ENCODE data around the gene GNB1L. TPM values are rescaled to one million over a fixed set of nuclear protein-coding genes. Genes with fewer than 3 reads are reported as not detected.

GNB1L gene
- total and polyA plus RNA-seq, 9 of the 15 experiments (the other 6 are each of a cell fraction or from before 2014, with no cell fraction given): 0.56 to 50.5 (median 10.2) TPM

DNA sequence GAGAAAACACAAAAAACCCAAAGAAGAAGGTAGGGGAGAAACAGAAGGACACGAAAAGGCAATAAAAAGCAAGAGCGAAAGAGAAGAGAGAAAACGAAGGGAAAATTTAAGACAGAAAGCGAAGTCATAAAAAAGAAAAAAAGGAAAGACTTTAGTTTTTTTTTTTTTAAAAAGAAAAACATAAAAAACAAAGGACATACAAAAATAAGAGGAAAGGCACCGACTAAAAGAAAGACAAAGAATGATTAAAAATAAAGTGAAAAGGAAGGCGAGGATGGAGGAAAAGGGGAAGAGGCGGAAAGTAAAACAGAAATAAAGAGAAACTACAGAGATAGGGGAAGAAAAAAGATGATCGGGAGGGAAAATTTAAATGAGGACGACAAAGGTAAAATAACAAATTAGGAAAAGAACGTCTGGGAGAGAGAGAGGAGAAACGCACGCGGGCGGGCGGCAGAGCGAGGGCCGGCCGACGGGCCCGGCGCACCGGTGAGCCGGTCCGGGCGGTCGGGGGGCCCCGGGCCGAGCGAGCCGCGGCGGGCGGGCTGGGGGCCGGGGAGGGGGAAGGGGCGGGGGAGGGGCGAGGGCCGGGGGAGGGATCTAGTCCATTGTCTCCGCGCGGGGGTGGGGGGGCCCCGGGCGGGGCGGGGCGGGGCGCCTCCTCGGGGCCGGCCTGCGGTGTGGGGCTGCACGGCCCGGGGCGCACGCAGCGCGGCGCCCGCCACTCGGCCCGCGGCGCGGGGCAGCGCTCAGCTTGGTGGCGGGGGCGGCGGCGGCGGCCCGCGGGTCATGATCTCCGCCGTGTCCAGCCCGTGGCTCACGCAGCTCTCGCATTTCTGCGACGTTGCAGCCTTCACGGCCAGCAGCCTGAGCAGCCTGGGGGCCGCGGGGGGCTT is 94.4 kb downstream of the GNB1L start, which contains the start of gene TBX1 (continued):
- TF ChIP-seq HMGN3 (IDR thresholded peaks at IDR 0.05; ENCODE audit: borderline replicate concordance, extremely low read depth, insufficient read length, low read depth, low read length): peak; percentile 27
- no peak for TF ChIP-seq TGIF2 (CRISPR knock-in tag; IDR thresholded peaks at IDR 0.05)
- peak; percentile 72 for TF ChIP-seq POLR2G (IDR thresholded peaks at IDR 0.05; ENCODE audit: low read depth, low read length)
- no peak for TF ChIP-seq TEAD4 (IDR thresholded peaks at IDR 0.05; ENCODE audit: low read length)
- TF ChIP-seq TEAD4 (CRISPR knock-in tag; IDR thresholded peaks at IDR 0.05; ENCODE audit: borderline replicate concordance): no peak
- TF ChIP-seq, protein P1, sequence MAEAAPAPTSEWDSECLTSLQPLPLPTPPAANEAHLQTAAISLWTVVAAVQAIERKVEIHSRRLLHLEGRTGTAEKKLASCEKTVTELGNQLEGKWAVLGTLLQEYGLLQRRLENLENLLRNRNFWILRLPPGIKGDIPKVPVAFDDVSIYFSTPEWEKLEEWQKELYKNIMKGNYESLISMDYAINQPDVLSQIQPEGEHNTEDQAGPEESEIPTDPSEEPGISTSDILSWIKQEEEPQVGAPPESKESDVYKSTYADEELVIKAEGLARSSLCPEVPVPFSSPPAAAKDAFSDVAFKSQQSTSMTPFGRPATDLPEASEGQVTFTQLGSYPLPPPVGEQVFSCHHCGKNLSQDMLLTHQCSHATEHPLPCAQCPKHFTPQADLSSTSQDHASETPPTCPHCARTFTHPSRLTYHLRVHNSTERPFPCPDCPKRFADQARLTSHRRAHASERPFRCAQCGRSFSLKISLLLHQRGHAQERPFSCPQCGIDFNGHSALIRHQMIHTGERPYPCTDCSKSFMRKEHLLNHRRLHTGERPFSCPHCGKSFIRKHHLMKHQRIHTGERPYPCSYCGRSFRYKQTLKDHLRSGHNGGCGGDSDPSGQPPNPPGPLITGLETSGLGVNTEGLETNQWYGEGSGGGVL (CRISPR knock-in tag; IDR thresholded peaks at IDR 0.05): no peak
- no peak for TF ChIP-seq ATF1 (CRISPR knock-in tag; IDR thresholded peaks at IDR 0.05)
- TF ChIP-seq ATF1 (tag; IDR thresholded peaks at IDR 0.05): no peak
- TF ChIP-seq GABPB2 (CRISPR knock-in tag; conservative IDR thresholded peaks at IDR 0.05): no peak
- TF ChIP-seq ZNF699 (CRISPR knock-in tag; IDR thresholded peaks at IDR 0.05; ENCODE audit: insufficient replicate concordance): no peak
- TF ChIP-seq MCM3 (IDR thresholded peaks at IDR 0.05): 0 out of 2 replicates have a peak, but pooled peaks have one; percentile 5
- peak; percentile 95 for TF ChIP-seq RB1 (IDR thresholded peaks at IDR 0.05; ENCODE audit: low read depth)
- TF ChIP-seq BCOR (IDR thresholded peaks at IDR 0.05): peak; percentile 83
- TF ChIP-seq MYC (IDR thresholded peaks at IDR 0.05; ENCODE audit: low read depth, low read length): peak; percentile 72
- TF ChIP-seq MYC (CRISPR knock-in tag; IDR thresholded peaks at IDR 0.05; ENCODE audit: borderline replicate concordance, low read depth): no peak
- peak; percentile 88 for TF ChIP-seq SMARCA4 (IDR thresholded peaks at IDR 0.05)
- TF ChIP-seq RBFOX2 (IDR thresholded peaks at IDR 0.05; ENCODE audit: low read depth, low read length): peak; percentile 51; the same call in 1 of the 2 replicates
- TF ChIP-seq, protein P2, sequence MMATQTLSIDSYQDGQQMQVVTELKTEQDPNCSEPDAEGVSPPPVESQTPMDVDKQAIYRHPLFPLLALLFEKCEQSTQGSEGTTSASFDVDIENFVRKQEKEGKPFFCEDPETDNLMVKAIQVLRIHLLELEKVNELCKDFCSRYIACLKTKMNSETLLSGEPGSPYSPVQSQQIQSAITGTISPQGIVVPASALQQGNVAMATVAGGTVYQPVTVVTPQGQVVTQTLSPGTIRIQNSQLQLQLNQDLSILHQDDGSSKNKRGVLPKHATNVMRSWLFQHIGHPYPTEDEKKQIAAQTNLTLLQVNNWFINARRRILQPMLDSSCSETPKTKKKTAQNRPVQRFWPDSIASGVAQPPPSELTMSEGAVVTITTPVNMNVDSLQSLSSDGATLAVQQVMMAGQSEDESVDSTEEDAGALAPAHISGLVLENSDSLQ (IDR thresholded peaks at IDR 0.05): peak; percentile 49
- peak; percentile 73 for TF ChIP-seq SAP30 (IDR thresholded peaks at IDR 0.05; ENCODE audit: borderline replicate concordance, insufficient read depth, low read depth, low read length, poor library complexity, severe bottlenecking)
- TF ChIP-seq, protein P3, sequence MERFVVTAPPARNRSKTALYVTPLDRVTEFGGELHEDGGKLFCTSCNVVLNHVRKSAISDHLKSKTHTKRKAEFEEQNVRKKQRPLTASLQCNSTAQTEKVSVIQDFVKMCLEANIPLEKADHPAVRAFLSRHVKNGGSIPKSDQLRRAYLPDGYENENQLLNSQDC (CRISPR knock-in tag; IDR thresholded peaks at IDR 0.05): peak; percentile 86; the same call in 1 of the 2 replicates
- peak; percentile 84; the same call in 1 of the 2 replicates for TF ChIP-seq KDM2B (CRISPR knock-in tag; IDR thresholded peaks at IDR 0.05)
- no peak for TF ChIP-seq CBX3 (IDR thresholded peaks at IDR 0.05; ENCODE audit: borderline replicate concordance in 1 of 2, low read length in 2 of 2)
- peak; percentile 71; the same call in 1 of the 2 replicates for TF ChIP-seq SMARCC2 (IDR thresholded peaks at IDR 0.05; ENCODE audit: low read depth)
- TF ChIP-seq, protein P4, sequence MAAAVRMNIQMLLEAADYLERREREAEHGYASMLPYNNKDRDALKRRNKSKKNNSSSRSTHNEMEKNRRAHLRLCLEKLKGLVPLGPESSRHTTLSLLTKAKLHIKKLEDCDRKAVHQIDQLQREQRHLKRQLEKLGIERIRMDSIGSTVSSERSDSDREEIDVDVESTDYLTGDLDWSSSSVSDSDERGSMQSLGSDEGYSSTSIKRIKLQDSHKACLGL (CRISPR knock-in tag; IDR thresholded peaks at IDR 0.05; ENCODE audit: borderline replicate concordance, poor library complexity, severe bottlenecking): no peak
